GM10248 (cell line): Measurements from ENCODE around the gene PCBP4.

Experiments
- CTCF ChIA-PET: fragments of 300-600 bp; sonication (Branson Sonifier 250); formaldehyde crosslinking; extraction: SDS; loops from one replicate; lab custom pipeline; 2021; ENCODE audit warnings: antibody characterized with exemption; lab: Yijun Ruan, JAX
- POLR2A ChIA-PET: fragments of 350-650 bp; sonication (Branson Sonifier 250); formaldehyde crosslinking; extraction: SDS; loops from one replicate; lab custom pipeline; 2020; ENCODE audit warnings: antibody characterized with exemption; lab: Yijun Ruan, JAX
- DNase-seq: peaks from one replicate; pipeline ENCODE4 v3.0.0; 2012; ENCODE audit errors: extremely low spot score
- CTCF ChIP-seq: IDR thresholded peaks from 2 replicates; pipeline ENCODE4 v1.5.1; 2012; ENCODE audit warnings: mild to moderate bottlenecking, low read depth; ENCODE audit errors: extremely low read depth, missing control alignments, control extremely low read depth

PCBP4 gene

GRCh38 chr3:51934991-51935885 lies 32.0 kb downstream of the PCBP4 start:
- POLR2A ChIA-PET = interaction anchor here (0.6 kb wide), 1 partner anchor 37 kb away, joined by 3 read pairs; no protein-coding TSS in a partner anchor
- DNase-seq = peak; percentile 7
- no peak for TF ChIP-seq CTCF

DNA sequence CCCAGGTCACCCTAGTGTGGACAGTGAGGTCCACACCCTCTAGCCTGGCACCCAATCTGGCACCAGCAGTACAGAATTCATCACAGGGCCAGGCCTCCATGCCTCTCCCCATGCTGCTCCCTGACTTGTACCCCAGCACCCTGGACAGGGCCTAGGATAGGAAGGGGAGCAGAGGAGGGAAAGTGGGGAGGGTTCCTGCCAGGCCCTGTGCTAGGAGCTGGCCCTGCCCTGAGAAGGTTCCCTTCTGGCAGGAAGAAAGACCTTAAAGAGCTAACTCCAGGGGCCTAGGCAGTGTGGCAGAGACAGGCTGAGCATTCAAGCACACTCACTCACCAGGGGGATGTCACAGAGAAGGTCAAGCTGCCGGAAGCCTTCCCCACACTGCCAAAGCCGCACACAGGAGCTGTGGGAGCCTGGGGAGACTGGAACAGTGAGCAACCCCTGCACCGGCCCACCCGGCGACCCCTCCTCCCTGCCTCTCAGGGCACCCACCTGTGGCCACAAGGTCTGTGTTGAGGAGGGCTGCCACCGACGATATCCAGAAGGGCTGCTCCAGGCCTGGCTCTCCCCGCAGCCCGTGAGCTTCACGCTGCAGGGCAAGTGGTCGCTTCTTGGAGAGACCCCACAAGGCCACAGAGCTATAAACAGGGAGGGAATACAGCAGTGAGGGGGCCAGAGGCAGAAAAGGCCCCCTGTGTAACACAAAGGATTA lies 33.0 kb downstream of the PCBP4 start:
- ChIA-PET CTCF (no interaction called here), POLR2A (interaction anchor here (0.5 kb wide), 1 partner anchor 197 kb away, joined by 5 read pairs; no protein-coding TSS in a partner anchor)
- no peak for TF ChIP-seq CTCF
- DNase-seq = no peak

More at GRCh38 chr3:51934991-51935885, 32.0 kb downstream of the PCBP4 start:
- CTCF ChIA-PET = interaction anchor here (1.3 kb wide), 1 partner anchor 40 kb away, joined by 3 read pairs; the partner anchor contains the start of gene ABHD14A

DNA sequence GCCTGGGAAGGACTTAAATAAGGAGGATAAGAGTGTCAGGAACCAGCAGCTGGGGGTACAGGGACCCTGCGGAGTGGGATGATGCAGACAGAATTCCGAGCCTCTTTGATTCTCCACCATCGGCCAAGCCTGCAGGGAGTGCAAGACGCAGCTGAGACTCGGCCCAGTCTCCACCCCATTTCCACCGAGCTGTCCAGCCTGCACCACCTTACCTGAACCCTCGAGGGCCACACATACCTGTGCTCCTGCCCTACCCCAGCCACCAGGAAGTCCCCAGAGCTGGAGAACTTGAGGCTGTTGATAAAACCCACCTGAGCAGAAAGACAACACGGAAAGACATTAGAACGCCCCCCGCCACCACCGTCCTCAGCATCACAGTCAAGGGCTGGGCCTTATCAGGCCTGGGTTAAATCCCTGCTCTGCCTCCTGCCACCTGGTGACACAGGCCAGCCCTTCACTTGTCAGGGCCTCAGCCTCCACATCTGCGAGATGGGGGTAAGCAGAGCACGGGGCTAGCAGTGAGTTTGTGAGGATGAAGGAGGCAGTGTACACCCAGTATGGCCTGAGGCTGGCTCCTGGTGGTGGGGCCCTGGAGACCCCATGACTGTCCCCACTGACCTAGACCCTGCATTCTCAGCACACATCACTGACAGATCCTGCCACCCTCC lies 33.6 kb downstream of the PCBP4 start:
- DNase-seq = no peak
- POLR2A ChIA-PET = interaction anchor here (1.4 kb wide), 1 partner anchor 8 kb away, joined by 4 read pairs; the partner anchor contains the start of gene RRP9
- no peak for TF ChIP-seq CTCF
- CTCF ChIA-PET = interaction anchor here (0.9 kb wide), 1 partner anchor 251 kb away, joined by 3 read pairs; no protein-coding TSS in a partner anchor

DNA sequence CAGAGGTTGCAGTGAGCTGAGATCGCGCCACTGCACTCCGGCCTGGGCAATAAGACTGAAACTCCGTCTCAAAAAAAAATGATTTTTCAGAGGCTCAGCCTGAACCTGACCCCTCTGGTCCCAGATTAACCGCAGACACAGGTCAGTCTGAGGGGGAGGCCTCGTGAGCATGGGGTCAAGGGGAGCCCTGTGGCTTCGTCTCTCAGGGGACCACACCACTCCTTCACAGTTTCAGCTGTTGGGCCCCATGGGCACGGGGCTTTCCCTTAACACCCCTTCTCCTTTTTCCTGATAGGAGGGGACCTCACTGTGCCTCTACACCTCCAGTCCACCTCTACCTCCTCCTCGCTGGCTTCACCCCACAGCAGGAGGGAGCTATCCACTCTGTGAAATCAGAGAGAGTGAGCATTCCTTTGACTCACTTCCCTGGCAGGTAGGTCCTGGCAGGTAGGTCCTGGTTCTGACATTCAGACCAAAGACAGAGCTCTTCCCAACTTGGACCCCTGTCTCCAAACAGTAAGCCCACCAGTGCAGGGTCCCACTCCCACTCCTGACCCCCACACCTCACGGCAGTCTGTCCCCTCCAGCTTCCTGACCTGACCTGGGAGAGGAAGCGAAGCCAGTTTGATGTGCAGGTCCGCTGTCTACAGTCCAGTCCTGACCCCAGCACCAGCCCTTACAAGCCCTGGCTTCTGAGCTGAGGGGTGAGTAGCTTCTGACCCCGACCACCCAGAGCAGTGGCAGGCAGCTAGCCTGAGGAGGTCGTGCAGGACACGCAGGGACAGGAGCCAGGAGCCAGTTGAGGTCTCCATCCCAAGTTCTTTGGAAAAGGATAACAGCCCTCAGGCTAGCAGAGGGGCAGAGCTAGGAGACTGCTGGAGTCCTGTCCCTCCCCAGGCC lies 34.5 kb downstream of the PCBP4 start:
- ChIA-PET POLR2A (interaction anchor here (1.4 kb wide), 1 partner anchor 9 kb away, joined by 4 read pairs; the partner anchor contains the start of gene RRP9), CTCF (interaction anchor here (0.9 to 1.1 kb wide), 2 partner anchors 9 to 250 kb away, joined by 3 to 5 read pairs; partner anchors contain the start of gene RRP9)
- no peak for TF ChIP-seq CTCF
- no peak for DNase-seq

DNA sequence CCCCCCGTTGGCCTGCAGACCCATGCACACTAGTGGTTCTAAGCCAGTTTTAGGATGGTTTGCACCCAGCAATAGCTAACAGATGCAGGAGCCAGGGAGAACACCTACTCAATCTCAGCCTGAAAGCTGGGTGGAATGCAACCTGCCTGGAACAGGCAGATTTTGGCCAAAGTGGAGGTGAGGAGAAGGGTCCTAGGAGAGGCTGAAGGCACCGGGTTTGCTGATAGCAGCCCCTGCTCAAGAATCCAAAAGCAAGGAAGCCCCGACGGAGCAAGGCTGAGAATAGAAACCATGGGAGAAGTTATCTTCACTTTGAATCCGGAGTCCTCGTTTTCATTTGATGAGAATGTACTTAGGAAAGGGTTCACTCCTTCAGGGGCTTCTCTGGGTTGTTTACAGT lies 35.5 kb downstream of the PCBP4 start:
- ChIA-PET CTCF (interaction anchor here (1.1 kb wide), 1 partner anchor 10 kb away, joined by 5 read pairs; the partner anchor contains the start of gene RRP9), POLR2A (no interaction called here)
- DNase-seq = no peak
- no peak for TF ChIP-seq CTCF
